HepG2 (cell line): Measurements from ENCODE around the gene ZFAND6. TPM values are rescaled to one million over a fixed set of nuclear protein-coding genes. Genes with fewer than 3 reads are reported as not detected.
A peak's percentile ranks its signal among the peaks of the same experiment; 100 is the strongest.

Experiments used
- CC2D1A ChIP-seq: sonication (generic); formaldehyde crosslinking; IDR thresholded peaks from 2 replicates; pipeline ENCODE4 v1.8.1; 2023; ENCODE audit warnings: mild to moderate bottlenecking, missing genetic modification reagents
- ELF3 ChIP-seq: IDR thresholded peaks from 2 replicates; pipeline ENCODE4 v1.6.1; 2016; ENCODE audit warnings: missing genetic modification reagents, missing compliant biosample characterization
- ERF ChIP-seq: IDR thresholded peaks from 2 replicates; pipeline ENCODE4 v1.6.1; 2018; ENCODE audit warnings: missing biosample characterization, missing genetic modification reagents
- HNRNPL ChIP-seq: fragments of 200-400 bp; formaldehyde crosslinking; IDR thresholded peaks from 2 replicates; pipeline ENCODE4 v1.6.1; 2017; ENCODE audit warnings: mild to moderate bottlenecking, low read depth, low read length
- HOXA9 ChIP-seq: sonication (generic); formaldehyde crosslinking; IDR thresholded peaks from 2 replicates; pipeline ENCODE4 v1.8.1; 2022; ENCODE audit warnings: missing genetic modification reagents, mild to moderate bottlenecking, moderate library complexity, borderline replicate concordance
- IRX3 ChIP-seq: sonication (generic); formaldehyde crosslinking; IDR thresholded peaks from 2 replicates; pipeline ENCODE4 v1.8.1; 2023; ENCODE audit warnings: mild to moderate bottlenecking, low read depth, missing genetic modification reagents, borderline replicate concordance
- MEIS1 ChIP-seq: sonication (generic); formaldehyde crosslinking; IDR thresholded peaks from 2 replicates; pipeline ENCODE4 v1.9.0; 2021; ENCODE audit warnings: mild to moderate bottlenecking, missing genetic modification reagents, moderate library complexity, borderline replicate concordance
- NR2F6 ChIP-seq, 2 experiments: IDR thresholded peaks; 2 replicates each; pipeline ENCODE4 v1.6.1; 2016; ENCODE audit warnings: antibody characterized with exemption in 1 of 2, mild to moderate bottlenecking in 1 of 2
- PHF21A ChIP-seq: sonication (generic); formaldehyde crosslinking; IDR thresholded peaks from 2 replicates; pipeline ENCODE4 v1.5.0; 2020; ENCODE audit warnings: mild to moderate bottlenecking, missing genetic modification reagents
- SETDB1 ChIP-seq: sonication (generic); formaldehyde crosslinking; IDR thresholded peaks from 2 replicates; pipeline ENCODE4 v1.5.1; 2020; ENCODE audit warnings: missing genetic modification reagents, mild to moderate bottlenecking, borderline replicate concordance
- SNAPC5 ChIP-seq: sonication (generic); formaldehyde crosslinking; IDR thresholded peaks from 2 replicates; pipeline ENCODE4 v1.8.1; 2023; ENCODE audit warnings: mild to moderate bottlenecking, missing genetic modification reagents, borderline replicate concordance
- SP1 ChIP-seq, 2 experiments: fragments of 450-650 bp in 1 of 2; sonication (generic) in 1 of 2; formaldehyde crosslinking in 1 of 2; IDR thresholded peaks; 2 replicates each; pipeline versions ENCODE4 v1.4.0 to v1.6.1; 2016 to 2020; ENCODE audit warnings: missing genetic modification reagents in 1 of 2
- SP4 ChIP-seq: sonication (generic); formaldehyde crosslinking; IDR thresholded peaks from 2 replicates; pipeline ENCODE4 v1.8.1; 2023; ENCODE audit warnings: mild to moderate bottlenecking, missing genetic modification reagents
- SSRP1 ChIP-seq: IDR thresholded peaks from 2 replicates; pipeline ENCODE4 v1.6.1; 2016; ENCODE audit warnings: control low read depth
- THAP11 ChIP-seq: IDR thresholded peaks from 2 replicates; pipeline ENCODE4 v1.6.1; 2016; ENCODE audit warnings: missing biosample characterization, missing genetic modification reagents
- XRCC5 ChIP-seq: fragments of 200-400 bp; formaldehyde crosslinking; optimal IDR thresholded peaks from 2 replicates; pipeline ENCODE3; 2017; ENCODE audit warnings: mild to moderate bottlenecking, low read length
- ZFP36L1 ChIP-seq: sonication (generic); formaldehyde crosslinking; IDR thresholded peaks from 2 replicates; pipeline ENCODE4 v1.8.0; 2022; ENCODE audit warnings: mild to moderate bottlenecking, missing genetic modification reagents, moderate library complexity
- ZFP62 ChIP-seq: sonication (generic); formaldehyde crosslinking; IDR thresholded peaks from 2 replicates; pipeline ENCODE4 v1.4.0; 2020; ENCODE audit warnings: missing genetic modification reagents
- ZNF280D ChIP-seq: sonication (generic); formaldehyde crosslinking; IDR thresholded peaks from 2 replicates; pipeline ENCODE4 v1.5.1; 2020; ENCODE audit warnings: mild to moderate bottlenecking, missing genetic modification reagents
- ZNF589 ChIP-seq: sonication (generic); formaldehyde crosslinking; conservative IDR thresholded peaks from 2 replicates; pipeline ENCODE4 v1.8.0; 2022; ENCODE audit warnings: mild to moderate bottlenecking, moderate library complexity, missing genetic modification reagents
- ZNF607 ChIP-seq: sonication (generic); formaldehyde crosslinking; IDR thresholded peaks from 2 replicates; pipeline ENCODE4 v1.5.1; 2020; ENCODE audit warnings: missing genetic modification reagents, mild to moderate bottlenecking, borderline replicate concordance
- polyA plus RNA-seq, 8 experiments: library from polyadenylated mRNA; depleted of rRNA in 3 of 8; stranded (reverse) in 7 of 8; unstranded in 1 of 8; fragments of >200 nt; fragmentation: Illumina TruSeq in 4 of 8; extraction: Trizol in 4 of 8; gene quantifications; 2 replicates each; pipeline versions ENCODE4 v1.2.1 to v1.2.3, GENCODE V29; 2011 to 2016; ENCODE audit warnings: low read depth in 4 of 8, missing spikeins in 1 of 8, mixed read lengths in 1 of 8; ENCODE audit not compliant: insufficient read depth in 1 of 8
- total RNA-seq, 5 experiments: library from RNA; depleted of rRNA; stranded (reverse); fragments of >200 nt; fragmentation: Illumina TruSeq; extraction: Trizol; gene quantifications; 2 replicates each; pipeline ENCODE4 v1.2.3, GENCODE V29; 2016; ENCODE audit warnings: low read depth in 1 of 5
- TF ChIP-seq, protein P1 (sequence below): sonication (generic); formaldehyde crosslinking; IDR thresholded peaks from 2 replicates; pipeline ENCODE4 v1.4.0; 2020; ENCODE audit warnings: missing genetic modification reagents
- TF ChIP-seq, protein P2 (sequence below): sonication (generic); formaldehyde crosslinking; IDR thresholded peaks from 2 replicates; pipeline ENCODE4 v1.4.0; 2020; ENCODE audit warnings: missing genetic modification reagents
- TF ChIP-seq, protein P3 (sequence below): sonication (generic); formaldehyde crosslinking; IDR thresholded peaks from 2 replicates; pipeline ENCODE4 v1.5.1; 2020; ENCODE audit warnings: missing genetic modification reagents, mild to moderate bottlenecking, borderline replicate concordance

Gene ZFAND6
- total and polyA plus RNA-seq, 2 of the 13 experiments (the other 11 are each of a cell fraction or from before 2014, with no cell fraction given), result 84.2 to 115 TPM

DNA sequence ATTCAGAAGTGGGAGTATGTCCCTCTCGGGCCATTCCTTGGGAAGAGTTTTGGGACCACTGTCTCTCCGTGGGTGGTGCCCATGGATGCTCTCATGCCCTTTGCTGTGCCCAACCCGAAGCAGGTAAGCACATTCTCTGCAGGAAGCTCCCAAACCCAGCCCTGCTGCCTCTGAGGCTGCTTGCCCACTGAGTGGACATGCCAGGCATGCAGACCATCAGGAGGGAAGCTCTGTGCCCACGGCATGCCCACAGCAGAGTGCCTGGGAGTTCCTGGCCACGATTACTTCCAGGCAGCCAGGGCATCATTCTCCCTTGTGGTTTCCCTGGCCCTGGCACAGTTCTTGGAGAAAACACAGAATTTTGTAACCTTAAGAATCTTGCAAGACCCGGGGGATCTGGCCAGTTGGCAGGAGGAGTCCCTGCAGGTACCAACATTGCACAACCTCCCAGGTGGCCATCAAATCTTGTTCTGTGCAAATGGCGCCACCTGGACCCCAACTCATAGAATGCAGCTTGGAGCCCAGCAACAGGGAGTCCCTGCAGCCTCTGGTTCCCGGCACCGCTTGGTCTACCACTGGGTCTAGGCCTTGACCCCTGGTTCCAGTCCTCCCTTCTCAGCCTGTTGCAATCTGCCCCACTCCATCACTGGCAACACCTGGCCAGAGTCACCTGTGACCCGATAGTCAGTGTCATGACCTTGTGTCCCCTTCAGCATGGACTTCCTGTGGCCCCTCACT, 113.7 kb downstream of the ZFAND6 start (continued):
- TF ChIP-seq, protein P1, sequence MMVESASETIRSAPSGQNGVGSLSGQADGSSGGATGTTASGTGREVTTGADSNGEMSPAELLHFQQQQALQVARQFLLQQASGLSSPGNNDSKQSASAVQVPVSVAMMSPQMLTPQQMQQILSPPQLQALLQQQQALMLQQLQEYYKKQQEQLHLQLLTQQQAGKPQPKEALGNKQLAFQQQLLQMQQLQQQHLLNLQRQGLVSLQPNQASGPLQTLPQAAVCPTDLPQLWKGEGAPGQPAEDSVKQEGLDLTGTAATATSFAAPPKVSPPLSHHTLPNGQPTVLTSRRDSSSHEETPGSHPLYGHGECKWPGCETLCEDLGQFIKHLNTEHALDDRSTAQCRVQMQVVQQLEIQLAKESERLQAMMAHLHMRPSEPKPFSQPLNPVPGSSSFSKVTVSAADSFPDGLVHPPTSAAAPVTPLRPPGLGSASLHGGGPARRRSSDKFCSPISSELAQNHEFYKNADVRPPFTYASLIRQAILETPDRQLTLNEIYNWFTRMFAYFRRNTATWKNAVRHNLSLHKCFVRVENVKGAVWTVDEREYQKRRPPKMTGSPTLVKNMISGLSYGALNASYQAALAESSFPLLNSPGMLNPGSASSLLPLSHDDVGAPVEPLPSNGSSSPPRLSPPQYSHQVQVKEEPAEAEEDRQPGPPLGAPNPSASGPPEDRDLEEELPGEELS, result no peak
- TF ChIP-seq SP1 (IDR thresholded peaks at IDR 0.05) (no peak), SP1 (CRISPR knock-in tag; IDR thresholded peaks at IDR 0.05) (no peak), PHF21A (no peak), MEIS1 (CRISPR knock-in tag) (peak; percentile 62; the same call in 1 of the 2 replicates), SETDB1 (CRISPR knock-in tag) (no peak), CC2D1A (CRISPR knock-in tag) (no peak), XRCC5 (no peak), ZFP62 (no peak), SNAPC5 (CRISPR knock-in tag) (no peak), HOXA9 (CRISPR knock-in tag) (no peak), ELF3 (CRISPR knock-in tag) (no peak), ZFP36L1 (CRISPR knock-in tag) (no peak), ERF (no peak), HNRNPL (peak; percentile 92), SSRP1 (no peak), ZNF589 (CRISPR knock-in tag) (no peak), NR2F6 (IDR thresholded peaks at IDR 0.05) (peak; percentile 48; the same call in 1 of the 2 replicates), NR2F6 (CRISPR knock-in tag; IDR thresholded peaks at IDR 0.05) (peak; percentile 53; the same call in 1 of the 2 replicates), ZNF280D (CRISPR knock-in tag) (no peak), THAP11 (CRISPR knock-in tag) (no peak), ZNF607 (CRISPR knock-in tag) (no peak), IRX3 (CRISPR knock-in tag) (no peak), SP4 (no peak)
- TF ChIP-seq, protein P2, sequence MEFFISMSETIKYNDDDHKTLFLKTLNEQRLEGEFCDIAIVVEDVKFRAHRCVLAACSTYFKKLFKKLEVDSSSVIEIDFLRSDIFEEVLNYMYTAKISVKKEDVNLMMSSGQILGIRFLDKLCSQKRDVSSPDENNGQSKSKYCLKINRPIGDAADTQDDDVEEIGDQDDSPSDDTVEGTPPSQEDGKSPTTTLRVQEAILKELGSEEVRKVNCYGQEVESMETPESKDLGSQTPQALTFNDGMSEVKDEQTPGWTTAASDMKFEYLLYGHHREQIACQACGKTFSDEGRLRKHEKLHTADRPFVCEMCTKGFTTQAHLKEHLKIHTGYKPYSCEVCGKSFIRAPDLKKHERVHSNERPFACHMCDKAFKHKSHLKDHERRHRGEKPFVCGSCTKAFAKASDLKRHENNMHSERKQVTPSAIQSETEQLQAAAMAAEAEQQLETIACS, result no peak
- TF ChIP-seq, protein P3, sequence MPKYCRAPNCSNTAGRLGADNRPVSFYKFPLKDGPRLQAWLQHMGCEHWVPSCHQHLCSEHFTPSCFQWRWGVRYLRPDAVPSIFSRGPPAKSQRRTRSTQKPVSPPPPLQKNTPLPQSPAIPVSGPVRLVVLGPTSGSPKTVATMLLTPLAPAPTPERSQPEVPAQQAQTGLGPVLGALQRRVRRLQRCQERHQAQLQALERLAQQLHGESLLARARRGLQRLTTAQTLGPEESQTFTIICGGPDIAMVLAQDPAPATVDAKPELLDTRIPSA (CRISPR knock-in tag), result no peak
